GM04504 (cell line): ENCODE results near the gene UBR1.
"Not testable (repeated sequence)": the region's sequence is repeated elsewhere in the genome, so short reads cannot be mapped to it uniquely, and the experiment has no call there.

ENCODE experiments used
- DNase-seq: peaks from one replicate; pipeline ENCODE4 v3.0.0-alpha.2; 2012; ENCODE audit warnings: low read depth

The UBR1 gene

DNA sequence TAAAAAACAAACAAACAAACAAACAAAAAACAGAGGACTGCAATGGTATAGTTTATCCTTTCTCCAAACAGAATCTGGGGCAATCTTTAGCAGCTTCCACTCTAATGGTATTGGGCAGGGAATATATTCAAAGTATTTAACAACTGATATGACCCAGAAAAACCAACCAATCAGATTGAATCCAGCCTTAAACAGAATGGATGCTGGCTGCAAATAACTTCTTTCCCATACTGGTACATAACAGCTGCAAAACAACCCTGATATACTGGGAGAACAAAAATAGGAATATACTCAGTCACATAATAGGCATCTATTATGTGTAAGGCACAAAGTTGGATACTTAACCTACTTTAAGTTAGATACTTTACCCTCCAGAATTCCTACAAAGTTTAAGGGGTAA lies 49.1 kb downstream of the UBR1 start:
- DNase-seq: no peak

DNA sequence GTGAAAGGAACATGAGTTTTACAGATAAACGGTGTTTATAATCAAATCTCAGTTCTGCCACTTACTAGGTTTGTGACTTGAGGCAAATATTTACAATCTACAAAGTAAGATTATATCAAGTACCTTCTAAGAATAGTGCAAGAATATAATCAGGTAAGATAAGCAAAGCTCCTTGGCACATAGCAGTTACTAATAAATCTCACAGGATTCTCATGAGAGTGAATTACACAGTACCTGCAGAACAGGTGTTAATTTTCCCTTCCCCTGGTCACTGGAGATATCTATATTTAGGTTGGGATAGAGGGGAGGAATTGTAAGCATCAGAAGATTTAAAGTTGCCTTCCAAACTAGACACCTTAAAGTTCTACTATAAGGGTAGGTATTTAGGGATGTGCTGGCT lies 53.0 kb downstream of the UBR1 start:
- DNase-seq: no peak

DNA sequence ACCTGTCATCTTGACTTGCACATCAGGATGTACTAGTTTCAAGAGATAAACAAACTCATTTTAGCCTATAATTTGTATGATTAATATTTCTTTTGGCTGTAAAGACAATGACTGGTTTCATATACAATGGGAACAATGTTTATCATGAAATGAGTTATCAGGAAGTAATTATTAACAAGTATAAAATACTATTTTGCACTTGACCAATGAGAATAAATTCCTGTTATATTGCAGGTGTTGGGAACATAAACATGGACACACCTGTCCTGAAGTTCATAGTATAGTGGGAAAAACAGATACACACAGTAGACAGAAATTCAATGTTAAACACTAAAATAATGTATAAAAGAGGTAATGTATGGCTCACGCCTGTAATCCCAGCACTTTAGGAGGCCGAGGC lies 56.9 kb downstream of the UBR1 start:
- no peak for DNase-seq

DNA sequence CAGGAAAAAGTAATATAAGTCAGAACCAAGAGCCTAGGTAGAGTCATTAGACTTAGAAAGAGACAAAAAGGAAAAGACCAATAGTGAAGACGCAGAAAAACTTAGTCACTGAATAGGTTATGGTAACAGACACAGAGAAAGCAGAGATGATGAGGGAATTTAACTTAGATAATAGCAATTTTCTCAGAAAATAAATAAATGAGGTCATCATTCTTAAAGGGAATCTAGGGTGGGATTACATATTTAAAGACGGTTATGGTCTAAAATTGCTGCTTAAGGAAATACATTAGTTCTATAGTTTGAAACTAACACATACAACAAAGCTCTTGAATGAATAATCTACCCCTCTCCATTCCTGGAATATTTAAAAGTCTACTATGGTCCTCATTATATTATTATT lies 59.4 kb downstream of the UBR1 start:
- DNase-seq: no peak

DNA sequence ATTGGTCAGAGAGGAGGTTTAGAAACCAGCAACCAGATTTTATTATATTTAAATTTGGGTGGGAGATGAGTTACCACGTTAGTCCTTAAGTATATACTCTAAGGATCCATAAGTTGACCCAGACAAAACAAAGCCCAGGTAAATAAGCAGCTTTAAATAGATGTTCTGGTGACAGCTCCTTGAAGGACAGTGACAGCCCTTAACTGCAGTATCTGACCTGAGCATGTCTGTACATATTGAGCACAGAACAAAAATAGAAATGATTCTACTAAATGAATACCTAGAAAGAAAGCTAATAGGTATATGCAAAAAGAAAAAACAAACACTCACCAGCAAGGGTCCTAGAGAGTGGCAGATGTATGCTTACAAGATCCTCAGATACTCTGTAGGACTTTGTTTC lies 63.0 kb downstream of the UBR1 start:
- DNase-seq: no peak

DNA sequence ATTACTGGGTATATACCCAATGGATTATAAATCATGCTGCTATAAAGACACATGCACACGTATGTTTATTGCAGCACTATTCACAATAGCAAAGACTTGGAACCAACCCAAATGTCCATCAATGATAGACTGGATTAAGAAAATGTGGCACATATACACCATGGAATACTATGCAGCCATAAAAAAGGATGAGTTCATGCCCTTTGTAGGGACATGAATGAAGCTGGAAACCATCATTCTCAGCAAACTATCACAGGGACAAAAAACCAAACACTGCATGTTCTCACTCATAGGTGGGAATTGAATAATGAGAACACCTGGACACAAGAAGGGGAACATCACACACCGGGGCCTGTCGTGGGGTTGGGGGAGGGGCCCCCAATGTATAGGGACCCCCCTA lies 64.8 kb downstream of the UBR1 start:
- DNase-seq: not testable (repeated sequence)

DNA sequence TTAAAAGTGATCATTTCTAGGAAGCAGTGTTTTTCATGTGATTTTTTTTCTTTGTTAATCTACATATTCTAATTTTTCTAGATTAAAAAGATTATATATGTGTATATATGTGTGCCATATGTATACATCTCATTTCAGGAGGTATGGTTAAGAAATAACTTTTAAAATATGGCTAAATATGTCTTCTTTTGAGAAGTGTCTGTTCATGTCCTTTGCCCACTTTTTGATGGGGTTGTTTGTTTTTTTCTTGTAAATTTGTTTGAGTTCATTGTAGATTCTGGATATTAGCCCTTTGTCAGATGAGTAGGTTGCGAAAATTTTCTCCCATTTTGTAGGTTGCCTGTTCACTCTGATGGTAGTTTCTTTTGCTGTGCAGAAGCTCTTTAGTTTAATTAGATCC lies 70.6 kb downstream of the UBR1 start:
- not testable (repeated sequence) for DNase-seq

DNA sequence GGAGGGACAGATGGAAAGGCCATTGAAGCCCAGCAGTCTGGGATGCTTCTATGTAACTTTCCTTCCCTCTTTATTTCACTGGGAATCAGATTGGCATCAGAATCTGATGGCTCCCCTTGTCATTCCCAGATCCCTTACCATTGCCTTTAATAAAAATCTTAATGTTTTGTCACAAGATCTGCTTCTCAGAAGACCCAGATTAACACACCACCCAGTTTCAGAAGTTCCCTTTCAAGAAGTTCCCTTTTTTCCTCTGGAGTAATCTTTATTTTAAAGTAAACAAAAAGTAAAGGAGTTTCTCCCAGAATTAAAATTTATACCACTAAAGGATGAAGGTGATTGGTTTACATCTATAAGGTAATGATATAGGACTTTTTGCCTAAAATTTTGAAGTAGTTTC lies 76.4 kb downstream of the UBR1 start:
- no peak for DNase-seq

DNA sequence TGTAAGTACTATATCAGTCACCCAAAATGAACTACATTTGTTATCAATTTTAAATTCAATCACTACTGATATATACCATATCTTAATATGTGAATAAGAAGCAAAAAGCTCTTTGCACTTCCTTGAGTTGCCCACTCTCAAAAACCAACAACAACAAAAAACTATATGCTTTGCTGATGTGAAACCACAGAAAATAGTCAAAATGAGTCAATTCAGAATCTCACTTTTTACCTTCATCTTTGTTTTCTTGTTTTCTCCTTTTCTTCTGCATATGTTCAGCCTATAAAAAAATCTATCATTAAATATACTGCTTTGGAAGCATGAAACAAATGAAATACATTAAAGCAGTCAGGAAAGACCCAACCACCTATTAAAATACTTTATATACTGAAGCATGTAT lies 80.7 kb downstream of the UBR1 start:
- no peak for DNase-seq

DNA sequence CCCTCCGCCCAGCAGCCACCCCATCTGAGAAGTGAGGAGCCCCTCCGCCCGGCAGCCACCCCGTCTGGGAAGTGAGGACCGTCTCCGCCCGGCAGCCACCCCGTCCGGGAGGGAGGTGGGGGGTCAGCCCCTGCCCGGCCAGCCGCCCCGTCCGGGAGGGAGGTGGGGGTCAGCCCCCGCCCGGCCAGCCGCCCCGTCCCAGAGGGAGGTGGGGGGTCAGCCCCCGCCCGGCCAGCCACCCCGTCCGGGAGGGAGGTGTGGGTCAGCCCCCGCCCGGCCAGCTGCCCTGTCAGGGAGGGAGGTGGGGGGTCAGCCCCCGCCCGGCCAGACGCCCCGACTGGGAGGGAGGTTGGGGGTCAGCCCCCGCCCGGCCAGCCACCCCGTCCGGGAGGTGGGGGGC lies 91.2 kb downstream of the UBR1 start:
- not testable (repeated sequence) for DNase-seq

DNA sequence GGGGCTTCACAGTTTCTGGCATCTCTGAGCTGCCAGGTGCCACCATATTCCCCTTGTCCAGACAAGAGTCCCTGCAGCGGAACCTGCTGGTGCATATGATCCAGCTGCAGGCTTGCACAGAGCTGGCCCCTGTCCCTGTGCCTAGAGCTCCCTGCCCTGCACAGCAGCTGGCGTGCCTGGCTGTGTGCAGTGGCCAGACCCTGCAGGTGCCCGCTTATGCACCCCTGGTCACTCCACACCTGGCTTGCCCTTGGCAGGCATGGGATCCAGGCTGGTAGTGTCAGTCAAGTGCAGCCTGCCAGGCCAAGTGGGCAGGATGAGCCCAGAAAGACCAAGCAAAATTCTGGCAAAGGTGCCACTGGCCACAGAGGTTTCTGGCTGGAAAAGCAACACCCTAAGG lies 96.6 kb downstream of the UBR1 start:
- DNase-seq: no peak

DNA sequence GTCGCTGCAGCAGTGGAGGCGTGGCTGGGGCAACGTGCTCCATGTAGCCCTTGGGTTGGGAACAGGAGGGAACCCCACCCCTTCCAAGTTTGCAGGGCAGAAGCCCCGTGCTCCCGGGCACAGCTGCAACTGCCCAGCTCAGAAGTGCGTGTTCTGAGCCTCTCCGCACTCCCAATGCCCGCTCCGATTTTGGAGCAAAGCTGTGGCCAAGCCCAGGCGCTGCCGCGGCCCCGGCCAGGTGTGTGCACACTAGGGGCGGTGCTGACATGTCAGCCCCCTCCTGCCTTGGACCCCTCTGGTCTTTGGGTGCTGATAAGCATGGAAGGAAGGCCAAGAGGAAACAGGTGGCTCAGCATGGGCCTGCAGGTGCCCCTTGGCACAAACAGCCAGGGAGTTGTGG lies 97.7 kb downstream of the UBR1 start:
- DNase-seq: no peak

DNA sequence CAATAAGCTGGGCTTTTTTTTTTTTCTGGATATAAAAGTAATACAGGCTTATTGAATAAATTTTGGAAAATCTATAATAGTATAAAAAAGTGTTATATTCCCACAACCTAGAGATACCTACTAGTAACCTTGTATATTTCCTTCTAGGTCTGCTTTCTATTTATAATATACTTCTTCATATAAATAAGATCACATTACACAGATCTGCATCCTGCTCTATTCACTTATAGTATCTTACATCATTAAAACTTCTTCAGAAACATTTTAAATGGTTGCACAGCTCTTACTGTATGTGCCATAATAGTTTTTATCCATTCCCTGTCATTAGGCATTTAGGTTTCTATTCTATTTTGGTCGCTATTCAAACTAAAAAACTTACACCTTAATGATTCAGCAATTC lies 98.3 kb downstream of the UBR1 start:
- no peak for DNase-seq

DNA sequence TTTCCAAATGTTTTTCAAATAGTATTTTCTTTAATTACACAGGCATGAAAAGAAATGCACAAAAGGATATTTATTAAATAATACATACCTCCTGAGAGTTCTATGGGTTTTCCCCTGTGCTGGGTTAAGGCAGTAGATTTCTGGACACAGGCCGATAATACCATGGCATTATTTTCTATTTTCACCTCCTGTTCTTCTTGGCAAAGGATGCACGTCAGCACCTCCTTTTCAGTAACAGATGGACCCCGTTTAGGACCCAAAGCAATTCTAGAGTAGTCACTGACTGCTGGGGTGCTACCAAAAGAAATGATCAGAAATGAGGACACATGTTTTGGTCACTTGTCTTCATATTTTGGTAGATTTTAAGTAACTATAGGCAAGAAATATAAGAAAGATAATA lies 98.8 kb downstream of the UBR1 start:
- no peak for DNase-seq

DNA sequence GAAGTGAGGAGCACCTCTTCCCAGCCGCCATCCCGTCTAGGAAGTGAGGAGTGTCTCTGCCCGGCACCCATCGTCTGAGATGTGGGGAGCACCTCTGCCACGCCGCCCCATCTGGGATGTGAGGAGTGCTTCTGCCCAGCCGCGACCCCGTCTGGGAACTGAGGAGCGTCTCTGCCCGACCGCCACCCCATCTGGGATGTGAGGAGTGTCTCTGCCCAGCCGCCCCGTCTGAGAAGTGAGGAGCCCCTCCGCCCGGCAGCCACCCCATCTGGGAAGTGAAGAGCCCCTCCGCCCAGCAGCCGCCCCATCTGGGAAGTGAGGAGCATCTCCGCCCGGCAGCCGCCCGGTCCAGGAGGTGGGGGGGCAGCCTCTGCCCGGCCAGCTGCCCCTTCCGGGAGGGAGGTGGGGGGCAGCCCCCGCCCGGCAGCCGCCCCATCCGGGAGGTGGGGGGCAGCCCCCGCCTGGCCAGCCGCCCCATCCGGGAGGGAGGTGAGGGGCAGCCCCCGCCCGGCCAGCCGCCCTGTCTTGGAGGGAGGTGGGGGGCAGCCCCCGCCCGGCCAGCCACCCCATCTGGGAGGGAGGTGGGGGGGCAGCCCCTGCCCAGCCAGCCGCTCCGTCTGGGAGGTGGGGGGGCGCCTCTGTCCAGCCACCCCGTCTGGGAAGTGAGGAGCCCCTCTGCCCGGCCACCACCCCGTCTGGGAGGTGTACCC lies 100.8 kb downstream of the UBR1 start:
- not testable (repeated sequence) for DNase-seq

DNA sequence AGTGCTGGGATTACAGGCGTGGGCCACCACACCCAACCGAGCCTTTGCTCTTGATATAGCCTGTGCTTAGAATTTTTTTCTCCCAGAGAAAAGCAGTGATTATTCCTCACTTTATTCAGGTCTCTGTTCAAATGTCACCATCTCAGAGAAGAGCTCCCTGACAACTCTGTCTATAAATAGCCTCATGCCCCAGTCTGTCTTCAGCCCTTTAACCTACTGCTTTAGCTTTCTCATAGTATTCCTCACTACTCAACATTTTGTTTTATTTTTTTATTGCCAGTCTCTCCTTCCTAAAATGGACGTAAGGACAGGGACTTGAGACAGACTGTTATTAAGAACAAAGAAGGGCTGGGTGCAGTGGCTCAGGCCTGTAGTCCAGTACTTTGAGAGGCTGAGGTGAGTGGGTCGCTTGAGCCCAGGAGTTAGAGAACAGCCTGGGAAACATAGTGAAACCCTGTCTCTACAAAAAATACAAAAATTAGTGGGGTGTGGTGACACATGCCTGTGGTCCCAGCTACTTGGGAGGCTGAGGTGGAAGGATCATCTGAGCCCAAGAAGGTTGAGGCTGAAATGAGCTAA lies 106.5 kb downstream of the UBR1 start:
- no peak for DNase-seq

DNA sequence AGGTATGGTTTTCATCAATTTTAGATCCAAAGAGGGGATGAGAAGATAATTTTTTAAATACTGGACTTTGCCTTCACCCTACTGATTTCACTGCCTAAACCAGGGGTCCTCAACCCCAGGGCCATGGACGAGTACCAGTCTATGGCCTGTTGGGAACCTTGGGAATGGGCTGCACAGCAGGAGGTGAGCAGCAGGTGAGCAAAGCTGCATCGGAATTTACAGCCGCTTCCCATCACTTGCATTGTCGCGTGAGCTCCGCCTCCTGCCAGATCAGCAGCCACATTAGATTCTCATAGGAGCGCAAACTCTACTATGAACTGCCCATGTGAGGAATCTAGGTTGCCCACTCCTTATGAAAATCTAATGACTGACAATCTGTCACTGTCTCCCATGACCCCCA lies 109.0 kb downstream of the UBR1 start:
- DNase-seq: no peak

DNA sequence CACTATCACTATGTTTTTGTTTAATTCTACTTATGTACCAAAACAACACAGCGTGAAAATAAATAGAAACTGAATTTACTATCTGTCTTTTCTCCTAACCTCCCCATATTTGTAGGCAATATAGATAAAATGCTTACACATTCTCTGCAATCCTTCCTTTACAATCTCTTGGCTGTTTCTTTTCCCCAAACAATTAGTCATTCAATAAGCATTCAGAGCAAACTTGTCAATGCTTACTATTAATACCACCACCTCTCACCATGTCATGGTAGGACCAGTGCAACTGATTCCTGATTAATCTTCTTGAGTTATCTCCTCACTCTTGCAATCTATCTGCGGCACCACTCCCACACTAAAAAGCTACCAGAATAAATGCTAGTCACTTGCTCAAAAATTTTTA lies 111.3 kb downstream of the UBR1 start:
- peak; percentile 6 for DNase-seq

DNA sequence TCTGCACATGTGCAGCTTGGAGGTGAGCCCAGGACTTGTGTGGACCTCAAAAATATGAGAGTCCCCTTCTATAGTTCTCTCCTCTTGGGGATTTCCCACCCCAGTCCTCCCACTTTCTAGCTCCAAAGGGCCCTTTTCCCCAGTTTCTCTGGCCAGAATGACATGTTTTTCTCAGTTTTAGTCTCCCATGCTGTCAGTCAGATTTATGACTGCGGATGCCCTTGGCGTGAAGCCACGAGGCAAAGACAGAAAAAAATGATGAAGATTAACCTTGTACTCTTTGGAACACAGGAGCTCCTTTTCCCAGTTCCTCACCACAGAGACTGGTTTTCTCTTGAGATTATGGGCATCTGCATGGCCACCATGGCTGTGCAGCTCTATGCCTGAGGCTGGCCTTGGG lies 113.2 kb downstream of the UBR1 start:
- DNase-seq: no peak

DNA sequence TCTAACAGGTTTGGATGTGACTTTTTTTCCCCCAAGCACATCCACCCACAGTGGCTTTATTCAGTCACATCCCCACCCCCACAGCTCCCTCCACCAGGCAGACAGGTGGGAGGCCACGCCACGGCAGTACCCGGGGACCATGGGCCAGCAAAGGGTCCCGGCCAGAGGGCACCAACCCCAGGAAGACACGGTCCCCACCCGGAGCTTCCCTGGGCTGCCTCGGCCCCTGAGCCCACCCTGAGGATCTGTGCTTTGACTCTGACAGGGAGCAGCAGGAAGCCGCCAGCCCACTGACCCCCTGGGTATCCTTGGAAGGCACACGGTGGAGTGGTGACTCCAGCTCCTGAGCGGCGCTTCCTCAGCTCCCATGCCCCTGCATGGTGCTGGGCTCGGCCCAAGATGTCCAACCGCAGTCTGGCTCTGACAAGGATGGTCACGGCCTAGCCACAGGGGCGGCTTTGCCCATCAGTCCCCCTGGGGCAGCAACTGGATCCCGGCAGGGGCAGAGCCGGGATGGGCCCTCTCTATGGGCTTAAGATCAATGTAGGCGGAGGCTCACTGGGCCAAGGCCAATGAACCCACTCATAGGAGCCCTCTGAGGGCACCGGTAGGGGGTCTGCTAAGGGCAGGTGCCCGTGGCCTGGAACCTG lies 119.0 kb downstream of the UBR1 start:
- DNase-seq: no peak

DNA sequence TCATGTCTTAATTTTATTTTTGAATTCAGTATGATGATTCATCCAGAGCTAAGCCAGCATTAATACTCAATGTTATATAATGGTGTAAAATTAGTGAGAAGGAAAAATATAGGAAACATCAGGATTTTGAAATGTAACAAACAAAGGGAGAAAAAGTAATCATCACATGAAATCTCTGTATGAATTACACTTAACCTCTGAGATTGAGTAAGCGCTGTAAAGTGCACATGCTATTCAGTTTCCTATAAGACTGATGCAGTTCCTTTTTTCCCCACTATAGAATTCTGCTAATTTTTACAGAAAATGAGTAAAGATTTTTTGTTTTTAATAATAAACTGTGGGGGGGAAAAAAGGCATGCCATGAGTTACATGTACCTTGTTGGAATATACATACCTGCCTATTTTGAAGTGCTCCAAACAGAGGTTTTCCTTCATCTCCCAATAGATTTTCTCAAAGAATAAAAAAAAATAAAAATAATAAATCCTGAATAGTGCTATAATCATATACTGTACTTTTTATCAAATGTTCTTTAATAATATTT lies 121.3 kb downstream of the UBR1 start:
- DNase-seq: no peak

DNA sequence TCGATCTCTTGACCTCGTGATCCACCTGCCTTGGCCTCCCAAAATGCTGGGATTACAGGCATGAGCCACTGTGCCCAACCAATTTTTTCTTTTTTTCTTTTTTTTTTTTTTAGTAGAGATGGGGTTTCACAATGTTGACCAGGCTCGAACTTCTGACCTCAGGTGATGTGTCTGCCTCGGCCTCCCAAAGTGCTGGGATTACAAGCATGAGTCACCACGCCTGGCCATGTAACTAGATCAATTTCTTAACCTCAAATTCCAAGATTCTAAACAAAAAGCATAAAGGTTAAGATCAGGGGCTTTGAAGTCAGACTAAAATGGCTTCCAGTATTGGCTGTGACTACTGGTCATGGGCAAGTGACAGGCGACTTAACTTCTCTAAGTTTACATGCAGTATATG lies 126.7 kb downstream of the UBR1 start:
- not testable (repeated sequence) for DNase-seq

DNA sequence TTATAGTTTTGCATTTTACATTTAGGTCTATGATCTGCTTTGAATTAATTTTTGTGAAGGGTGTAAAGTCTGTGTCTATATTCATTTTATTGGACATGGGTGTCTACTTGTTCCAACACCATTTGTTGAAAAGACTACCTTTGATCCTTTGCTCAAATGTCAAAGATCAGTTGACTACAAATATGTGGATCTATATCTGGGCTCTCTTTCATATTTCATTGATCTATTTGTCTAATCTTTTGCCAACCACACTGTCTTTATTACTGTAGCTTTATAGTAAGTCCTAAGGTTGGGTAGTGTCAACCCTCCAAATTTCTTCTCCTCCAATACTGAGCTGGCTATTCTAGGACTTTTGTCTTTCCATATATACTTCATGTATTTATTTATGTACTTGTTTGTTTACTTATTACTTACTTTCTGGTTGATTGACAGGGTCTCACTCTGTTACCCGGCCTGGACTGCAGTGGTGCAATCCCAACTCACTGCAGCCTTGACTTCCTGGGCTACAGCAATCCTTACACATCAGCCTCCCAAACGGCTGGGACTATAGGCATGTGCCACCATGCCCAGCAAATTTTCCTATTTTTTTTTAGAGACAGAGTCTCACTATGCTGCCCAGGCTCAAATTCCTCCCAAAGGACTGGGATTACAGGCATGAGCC lies 131.5 kb downstream of the UBR1 start:
- no peak for DNase-seq
